HCT116 (cell line): Measurements from ENCODE around the gene KLHDC10. TPM values are rescaled to one million over a fixed set of nuclear protein-coding genes. Genes with fewer than 3 reads are reported as not detected.

Source experiments
- ATAC-seq: fragments of 200-7000 bp; cut with Tn5 transposase; 2 replicates; pipeline ENCODE4 v1.9.1; 2020; ENCODE audit warnings: mild to moderate bottlenecking, moderate library complexity
- BruUV-seq: library from RNA; stranded (reverse); fragments of 400-500 nt; replicated peaks from 2 replicates; lab custom pipeline; 2021; lab: Mats Ljungman, UMichigan
- CTCF ChIA-PET: fragments of 300-600 bp; sonication (Branson Sonifier 250); formaldehyde crosslinking; loops from one replicate; lab custom pipeline; 2021; ENCODE audit warnings: antibody characterized with exemption; lab: Charles Lee
- POLR2A ChIA-PET: fragments of 300-600, 350-600 bp; sonication (Branson Sonifier 250); formaldehyde crosslinking; loops from one replicate; lab custom pipeline; 2021; ENCODE audit warnings: antibody characterized with exemption; lab: Charles Lee
- RAD21 ChIA-PET, 2 experiments: fragments of 300-600 bp; sonication (Branson Sonifier 250); formaldehyde crosslinking; loops; one replicate each; lab custom pipeline; 2023; ENCODE audit warnings: low total read pairs in 2 of 2; ENCODE audit not compliant: uncharacterized antibody in 2 of 2, unreplicated experiment in 2 of 2, low non-redundant PET in 1 of 2; lab: Charles Lee
- DNase-seq: peaks from one replicate; pipeline ENCODE4 v3.0.0-alpha.2; 2010; ENCODE audit warnings: low read depth, low spot score
- H2AFZ ChIP-seq: fragments of 200-600 bp; shearing (Covaris generic), sonication (generic); 2 replicates; pipeline ENCODE4 v1.6.1; 2017; ENCODE audit warnings: low read depth, mixed run types, mixed read lengths, antibody characterized with exemption, low read length; ENCODE audit not compliant: poor library complexity, severe bottlenecking
- H3K27ac ChIP-seq: 2 replicates; pipeline ENCODE4 v1.5.1; 2012; ENCODE audit warnings: low read depth, low read length
- H3K27me3 ChIP-seq: fragments of 200-600 bp; sonication (generic); 2 replicates; pipeline ENCODE4 v1.6.1; 2016; ENCODE audit warnings: mixed run types, low read length, mixed read lengths; ENCODE audit not compliant: insufficient read depth
- H3K36me3 ChIP-seq, 2 experiments: fragments of 200-500 bp in 1 of 2; fragments of 200-600 bp in 1 of 2; sonication (Bioruptor generic) in 1 of 2; sonication (generic) in 1 of 2; 2 replicates each; pipeline versions ENCODE4 v1.5.1 to v1.6.1; 2014 to 2016; ENCODE audit warnings: low read length in 2 of 2, inconsistent platforms in 1 of 2, mixed read lengths in 1 of 2, mixed run types in 1 of 2; ENCODE audit not compliant: insufficient read depth in 2 of 2, control insufficient read depth in 1 of 2
- H3K4me1 ChIP-seq, 2 experiments: fragments of 200-600 bp in 1 of 2; sonication (generic) in 1 of 2; 2 replicates each; pipeline versions ENCODE4 v1.5.1 to v1.6.1; 2012 to 2017; ENCODE audit warnings: low read length in 2 of 2, inconsistent platforms in 1 of 2, mild to moderate bottlenecking in 1 of 2, mixed read lengths in 1 of 2, mixed run types in 1 of 2, moderate library complexity in 1 of 2; ENCODE audit not compliant: insufficient read depth in 2 of 2, control insufficient read depth in 1 of 2
- H3K4me2 ChIP-seq: fragments of 200-600 bp; sonication (generic); 2 replicates; pipeline ENCODE4 v1.6.1; 2017; ENCODE audit warnings: mixed run types, low read length, mixed read lengths
- H3K4me3 ChIP-seq, 2 experiments: fragments of 200-600 bp in 1 of 2; sonication (generic) in 1 of 2; replicated peaks in 1 of 2; 2 replicates each; pipeline ENCODE4 v1.5.1; 2011 to 2016; ENCODE audit warnings: low read length in 2 of 2, control low read depth in 1 of 2, low read depth in 1 of 2, mild to moderate bottlenecking in 1 of 2, mixed read lengths in 1 of 2, mixed run types in 1 of 2
- H3K79me2 ChIP-seq: fragments of 200-600 bp; sonication (generic); 2 replicates; pipeline ENCODE4 v1.6.1; 2017; ENCODE audit warnings: mild to moderate bottlenecking, mixed run types, low read length, moderate library complexity, mixed read lengths; ENCODE audit not compliant: insufficient read depth
- H3K9ac ChIP-seq: fragments of 200-600 bp; sonication (generic); 2 replicates; pipeline ENCODE4 v1.6.1; 2016; ENCODE audit warnings: low read length, mixed read lengths
- H3K9me2 ChIP-seq: fragments of 200-600 bp; sonication (generic), shearing (Covaris generic); 2 replicates; pipeline ENCODE4 v1.6.1; 2017; ENCODE audit warnings: mixed run types, mild to moderate bottlenecking, moderate library complexity; ENCODE audit not compliant: insufficient read depth
- H3K9me3 ChIP-seq, 2 experiments: fragments of 200-500 bp in 1 of 2; fragments of 200-600 bp in 1 of 2; sonication (Bioruptor generic) in 1 of 2; sonication (generic) in 1 of 2; 2 replicates each; pipeline ENCODE4 v1.6.1; 2014 to 2017; ENCODE audit warnings: low read length in 2 of 2, mixed read lengths in 2 of 2, inconsistent platforms in 1 of 2, low read depth in 1 of 2, mild to moderate bottlenecking in 1 of 2, mixed run types in 1 of 2, moderate library complexity in 1 of 2; ENCODE audit not compliant: control insufficient read depth in 1 of 2, insufficient read depth in 1 of 2
- H4K20me1 ChIP-seq: fragments of 200-600 bp; sonication (generic), shearing (Covaris generic); 2 replicates; pipeline ENCODE4 v1.6.1; 2017; ENCODE audit warnings: mixed run types, mild to moderate bottlenecking, moderate library complexity; ENCODE audit not compliant: insufficient read depth
- CBX3 ChIP-seq: IDR thresholded peaks from 2 replicates; pipeline ENCODE4 v1.6.1; 2012; ENCODE audit warnings: low read depth
- CTCF ChIP-seq, 3 experiments: fragments of 200-600 bp in 1 of 3; sonication (generic) in 1 of 3; IDR thresholded peaks in 2 of 3; conservative IDR thresholded peaks in 1 of 3; 2 replicates each; pipeline ENCODE4 v1.5.1; 2012 to 2017; ENCODE audit warnings: low read depth in 2 of 3, low read length in 2 of 3, antibody characterized with exemption in 1 of 3, borderline replicate concordance in 1 of 3, control low read depth in 1 of 3, mild to moderate bottlenecking in 1 of 3, mixed read lengths in 1 of 3, mixed run types in 1 of 3, moderate library complexity in 1 of 3; ENCODE audit not compliant: insufficient read depth in 1 of 3
- ELF1 ChIP-seq: IDR thresholded peaks from 2 replicates; pipeline ENCODE4 v1.6.1; 2012; ENCODE audit warnings: low read depth, borderline replicate concordance
- EZH2 ChIP-seq: fragments of 200-600 bp; sonication (generic); IDR thresholded peaks from 2 replicates; pipeline ENCODE4 v1.6.1; 2017; ENCODE audit warnings: antibody characterized with exemption, mixed run types
- ZFX ChIP-seq: fragments of 450-650 bp; IDR thresholded peaks from 2 replicates; pipeline ENCODE4 v1.6.1; 2017
- intact Hi-C: fragments of 100-400 bp; cut with micrococcal nuclease; formaldehyde crosslinking; loops from 2 replicates; pipeline ENCODE4 v1.10.0; 2022
- total RNA-seq: library from RNA; stranded (reverse); gene quantifications from one replicate; pipeline ENCODE4 v1.2.1, GENCODE V29; 2021; ENCODE audit not compliant: unreplicated experiment
- TF ChIP-seq, protein P1 (sequence below): IDR thresholded peaks from 2 replicates; pipeline ENCODE4 v1.6.1; 2012

The KLHDC10 gene
- total RNA-seq, 1 experiment from 2014 or later, result 25.8 TPM

DNA sequence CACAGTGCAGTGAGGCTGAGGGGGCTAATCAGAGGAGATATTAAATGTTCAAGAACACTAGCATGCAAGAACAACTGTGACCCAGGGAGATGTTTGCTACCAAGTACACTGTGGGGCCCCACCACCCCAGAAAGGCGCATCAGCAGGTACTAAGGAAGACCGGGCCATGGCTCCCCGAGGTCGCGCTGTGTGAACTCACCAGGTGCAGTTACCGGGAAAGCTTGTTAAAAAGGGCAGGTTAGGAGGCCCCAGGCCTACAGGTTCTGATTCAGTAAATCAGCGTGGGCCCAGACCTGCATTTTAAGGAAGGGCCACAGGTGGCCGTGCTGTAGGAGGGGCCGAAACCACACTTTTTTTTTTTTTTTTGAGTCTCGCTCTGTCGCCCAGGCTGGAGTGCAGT lies 80.3 kb downstream of the KLHDC10 start:
- RAD21 ChIA-PET, result no interaction called here
- Histone ChIP-seq H3K9me2 (no peaks in the 10 kb centered on the region), H3K9me3 (no peaks in the 10 kb centered on the region), H3K36me3 (no peaks in the 10 kb centered on the region), H3K4me3 (no peak overlapping the region), H3K4me2 (no peak overlapping the region), H3K9ac (no peak overlapping the region)
- intact Hi-C loops, result no loop called here
- POLR2A ChIA-PET, result no interaction called here
- no TSS peak for BruUV-seq
- no peak for DNase-seq
- ATAC-seq, result no peak
- TF ChIP-seq CBX3 (no peak), EZH2 (no peak), CTCF (IDR thresholded peaks at IDR 0.05 in 2 of 3, conservative IDR thresholded peaks at IDR 0.05 in 1 of 3; ENCODE audit: borderline replicate concordance in 1 of 3, insufficient read depth in 1 of 3, low read depth in 2 of 3, low read length in 2 of 3) (no peak), ZFX (no peak), ELF1 (no peak)
- TF ChIP-seq, protein P1, sequence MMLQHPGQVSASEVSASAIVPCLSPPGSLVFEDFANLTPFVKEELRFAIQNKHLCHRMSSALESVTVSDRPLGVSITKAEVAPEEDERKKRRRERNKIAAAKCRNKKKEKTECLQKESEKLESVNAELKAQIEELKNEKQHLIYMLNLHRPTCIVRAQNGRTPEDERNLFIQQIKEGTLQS, result no peak
- TF ChIP-seq, all 23 proteins: peak for 0
- CTCF ChIA-PET, result no interaction called here
- H2AFZ ChIP-seq, result no peak overlapping the region
- H3K79me2 ChIP-seq, result no peaks in the 10 kb centered on the region
- no peaks in the 10 kb centered on the region for H3K27me3 ChIP-seq
- no peaks in the 10 kb centered on the region for H4K20me1 ChIP-seq
- no peak overlapping the region for H3K27ac ChIP-seq
- H3K4me1 ChIP-seq, result peaks cover 3% of the 10 kb centered on the region in 2 experiments; a peak in 2 of 4 replicates
